ENCODE results near the gene CPED1. TPM values are rescaled to one million over a fixed set of nuclear protein-coding genes. Genes with fewer than 3 reads are reported as not detected.
A peak's percentile ranks its signal among the peaks of the same experiment; 100 is the strongest.

The CPED1 gene
- 0.65 TPM for polyA plus RNA-seq (2013, experiment 1 of 2)
- polyA plus RNA-seq (2013, experiment 2 of 2): 1.1 TPM

GRCh38 chr7:120988591-120989256 lies at the start of gene CPED1:
Gene CPED1 (plus strand): TSS chr7:120988711. CDS start chr7:120989622, 911 bp downstream.
- WGBS: 17% methylated on average over 27 of the region's 27 CpGs
- H3K4me1 ChIP-seq (ENCODE audit: insufficient read depth, low read length): peaks cover 8% of the 10 kb centered on the region
- peaks cover 25% of the 10 kb centered on the region for H3K27me3 ChIP-seq (ENCODE audit: insufficient read depth, low read length)
- H3K9ac ChIP-seq (ENCODE audit: low read depth, low read length): no peak within 1 kb of the TSS
- H3K36me3 ChIP-seq (ENCODE audit: insufficient read depth, low read length): no peaks in the 10 kb centered on the region
- peak within 1 kb of the TSS; percentile 57 for H3K4me3 ChIP-seq (ENCODE audit: low read length)
- no peak within 1 kb of the TSS for H3K27ac ChIP-seq (ENCODE audit: low read depth, low read length)
- no peaks in the 10 kb centered on the region for H3K9me3 ChIP-seq (ENCODE audit: insufficient read depth, low read depth, low read length)

GRCh38 chr7:120939345-120939744 lies 49.2 kb upstream of the CPED1 start:
- no peaks in the 10 kb centered on the region for H3K36me3 ChIP-seq (ENCODE audit: insufficient read depth, low read length)
- no CpG with 5 or more reads among the region's 3 CpGs for WGBS
- H3K9me3 ChIP-seq (ENCODE audit: insufficient read depth, low read depth, low read length): no peaks in the 10 kb centered on the region
- H3K4me3 ChIP-seq (ENCODE audit: low read length): no peak overlapping the region
- H3K4me1 ChIP-seq (ENCODE audit: insufficient read depth, low read length): no peaks in the 10 kb centered on the region
- no peak overlapping the region for H3K9ac ChIP-seq (ENCODE audit: low read depth, low read length)
- no peaks in the 10 kb centered on the region for H3K27me3 ChIP-seq (ENCODE audit: insufficient read depth, low read length)
- no peak overlapping the region for H3K27ac ChIP-seq (ENCODE audit: low read depth, low read length)

- WGBS: 67% methylated on average over 1 of the region's 1 CpG
- no peaks in the 10 kb centered on the region for H3K4me1 ChIP-seq (ENCODE audit: insufficient read depth, low read length)
- H3K27me3 ChIP-seq (ENCODE audit: insufficient read depth, low read length): no peaks in the 10 kb centered on the region
- no peak overlapping the region for H3K4me3 ChIP-seq (ENCODE audit: low read length)
- no peak overlapping the region for H3K9ac ChIP-seq (ENCODE audit: low read depth, low read length)
- no peaks in the 10 kb centered on the region for H3K9me3 ChIP-seq (ENCODE audit: insufficient read depth, low read depth, low read length)
- H3K27ac ChIP-seq (ENCODE audit: low read depth, low read length): no peak overlapping the region
- H3K36me3 ChIP-seq (ENCODE audit: insufficient read depth, low read length): no peaks in the 10 kb centered on the region
These were observed 47.4 kb upstream of the CPED1 start for GRCh38 chr7:120941064-120941463.

- H3K27me3 ChIP-seq (ENCODE audit: insufficient read depth, low read length): no peaks in the 10 kb centered on the region
- H3K4me1 ChIP-seq (ENCODE audit: insufficient read depth, low read length): no peaks in the 10 kb centered on the region
- no peaks in the 10 kb centered on the region for H3K36me3 ChIP-seq (ENCODE audit: insufficient read depth, low read length)
- H3K9ac ChIP-seq (ENCODE audit: low read depth, low read length): no peak overlapping the region
- 88% methylated on average over 3 of the region's 3 CpGs for WGBS
- no peak overlapping the region for H3K4me3 ChIP-seq (ENCODE audit: low read length)
- H3K9me3 ChIP-seq (ENCODE audit: insufficient read depth, low read depth, low read length): no peaks in the 10 kb centered on the region
- H3K27ac ChIP-seq (ENCODE audit: low read depth, low read length): no peak overlapping the region
These were observed 46.7 kb upstream of the CPED1 start for GRCh38 chr7:120941856-120942255.

GRCh38 chr7:120942861-120943260 lies 45.6 kb upstream of the CPED1 start:
- H3K36me3 ChIP-seq (ENCODE audit: insufficient read depth, low read length): no peaks in the 10 kb centered on the region
- WGBS: no CpG with 5 or more reads among the region's 1 CpG
- H3K9ac ChIP-seq (ENCODE audit: low read depth, low read length): no peak overlapping the region
- H3K9me3 ChIP-seq (ENCODE audit: insufficient read depth, low read depth, low read length): no peaks in the 10 kb centered on the region
- H3K4me1 ChIP-seq (ENCODE audit: insufficient read depth, low read length): no peaks in the 10 kb centered on the region
- H3K27me3 ChIP-seq (ENCODE audit: insufficient read depth, low read length): no peaks in the 10 kb centered on the region
- H3K4me3 ChIP-seq (ENCODE audit: low read length): no peak overlapping the region
- no peak overlapping the region for H3K27ac ChIP-seq (ENCODE audit: low read depth, low read length)

- no peak overlapping the region for H3K4me3 ChIP-seq (ENCODE audit: low read length)
- H3K27ac ChIP-seq (ENCODE audit: low read depth, low read length): no peak overlapping the region
- H3K36me3 ChIP-seq (ENCODE audit: insufficient read depth, low read length): no peaks in the 10 kb centered on the region
- H3K9ac ChIP-seq (ENCODE audit: low read depth, low read length): no peak overlapping the region
- no peaks in the 10 kb centered on the region for H3K9me3 ChIP-seq (ENCODE audit: insufficient read depth, low read depth, low read length)
- H3K4me1 ChIP-seq (ENCODE audit: insufficient read depth, low read length): no peaks in the 10 kb centered on the region; the same call in 1 of the 2 replicates
- no peaks in the 10 kb centered on the region for H3K27me3 ChIP-seq (ENCODE audit: insufficient read depth, low read length)
- 93% methylated on average over 6 of the region's 6 CpGs for WGBS
These were observed 43.5 kb upstream of the CPED1 start for GRCh38 chr7:120944826-120945562.

- peaks cover 13% of the 10 kb centered on the region for H3K36me3 ChIP-seq (ENCODE audit: insufficient read depth, low read length)
- H3K27me3 ChIP-seq (ENCODE audit: insufficient read depth, low read length): no peaks in the 10 kb centered on the region
- H3K9me3 ChIP-seq (ENCODE audit: insufficient read depth, low read depth, low read length): no peaks in the 10 kb centered on the region
- H3K9ac ChIP-seq (ENCODE audit: low read depth, low read length): no peak overlapping the region
- no peak overlapping the region for H3K27ac ChIP-seq (ENCODE audit: low read depth, low read length)
- H3K4me3 ChIP-seq (ENCODE audit: low read length): no peak overlapping the region
- peaks cover 4% of the 10 kb centered on the region; the same call in 1 of the 2 replicates for H3K4me1 ChIP-seq (ENCODE audit: insufficient read depth, low read length)
These were observed 40.5 kb upstream of the CPED1 start for GRCh38 chr7:120947980-120948379.

GRCh38 chr7:120949393-120949911 lies 39.1 kb upstream of the CPED1 start:
- Histone ChIP-seq H3K27me3 (ENCODE audit: insufficient read depth, low read length) (no peaks in the 10 kb centered on the region), H3K27ac (ENCODE audit: low read depth, low read length) (no peak overlapping the region), H3K9ac (ENCODE audit: low read depth, low read length) (peak overlapping the region; percentile 87), H3K4me1 (ENCODE audit: insufficient read depth, low read length) (peaks cover 4% of the 10 kb centered on the region; the same call in 1 of the 2 replicates), H3K36me3 (ENCODE audit: insufficient read depth, low read length) (peaks cover 26% of the 10 kb centered on the region), H3K9me3 (ENCODE audit: insufficient read depth, low read depth, low read length) (no peaks in the 10 kb centered on the region), H3K4me3 (ENCODE audit: low read length) (peak overlapping the region; percentile 84)
- WGBS: 83% methylated on average over 6 of the region's 8 CpGs

GRCh38 chr7:120949998-120950538 lies 38.4 kb upstream of the CPED1 start:
- H3K27me3 ChIP-seq (ENCODE audit: insufficient read depth, low read length): no peaks in the 10 kb centered on the region
- peaks cover 4% of the 10 kb centered on the region; the same call in 1 of the 2 replicates for H3K4me1 ChIP-seq (ENCODE audit: insufficient read depth, low read length)
- WGBS: 8% methylated on average over 9 of the region's 10 CpGs
- H3K9me3 ChIP-seq (ENCODE audit: insufficient read depth, low read depth, low read length): no peaks in the 10 kb centered on the region
- H3K9ac ChIP-seq (ENCODE audit: low read depth, low read length): peak overlapping the region; percentile 87
- peak overlapping the region; percentile 84 for H3K4me3 ChIP-seq (ENCODE audit: low read length)
- peaks cover 32% of the 10 kb centered on the region for H3K36me3 ChIP-seq (ENCODE audit: insufficient read depth, low read length)
- H3K27ac ChIP-seq (ENCODE audit: low read depth, low read length): 0 out of 2 replicates have a peak overlapping the region, but pooled peaks have one; percentile 11

- Histone ChIP-seq H3K9ac (ENCODE audit: low read depth, low read length) (peak within 1 kb of the TSS; percentile 98), H3K9me3 (ENCODE audit: insufficient read depth, low read depth, low read length) (no peaks in the 10 kb centered on the region), H3K27ac (ENCODE audit: low read depth, low read length) (peak within 1 kb of the TSS; percentile 97), H3K4me1 (ENCODE audit: insufficient read depth, low read length) (peaks cover 4% of the 10 kb centered on the region; the same call in 1 of the 2 replicates), H3K4me3 (ENCODE audit: low read length) (peak within 1 kb of the TSS; percentile 84), H3K36me3 (ENCODE audit: insufficient read depth, low read length) (peaks cover 38% of the 10 kb centered on the region), H3K27me3 (ENCODE audit: insufficient read depth, low read length) (no peaks in the 10 kb centered on the region)
- WGBS: under 1% methylated on average over 71 of the region's 71 CpGs
These were observed 37.8 kb upstream of the CPED1 start, which contains the start of gene ING3 for GRCh38 chr7:120950539-120951308. Gene ING3 (plus strand): TSS chr7:120950777. CDS start chr7:120950897, 120 bp downstream.
